NCI-H1930 (cell line): ENCODE measurements around the gene NMBR.
A peak's percentile ranks its signal among the peaks of the same experiment; 100 is the strongest.
"Not testable (repeated sequence)": the region's sequence is repeated elsewhere in the genome, so short reads cannot be mapped to it uniquely, and the experiment has no call there.

Experiments used
- DNase-seq, 2 experiments: peaks; one replicate each; lab custom pipeline; 2025; lab: John Stamatoyannopoulos, UW

Gene NMBR

DNA sequence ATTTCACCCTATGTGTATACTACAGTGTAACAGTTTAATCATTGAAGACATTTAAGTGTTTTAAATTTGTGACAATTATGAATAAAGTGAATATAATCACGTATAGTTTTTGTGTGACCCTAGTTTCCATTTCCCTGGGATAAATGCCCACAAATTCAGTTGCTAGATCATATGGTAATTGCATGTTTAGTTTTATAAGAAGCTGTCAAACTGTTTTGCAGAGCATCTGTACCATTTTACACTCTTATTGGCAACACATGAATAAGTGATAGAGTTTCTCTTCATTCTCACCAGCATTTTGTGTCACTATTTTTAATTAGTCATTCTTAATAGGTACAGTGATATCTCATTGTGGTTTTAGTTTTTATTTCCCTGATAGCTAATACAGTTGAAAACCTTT, 7.4 kb upstream of the NMBR start:
- DNase-seq, result no peak

DNA sequence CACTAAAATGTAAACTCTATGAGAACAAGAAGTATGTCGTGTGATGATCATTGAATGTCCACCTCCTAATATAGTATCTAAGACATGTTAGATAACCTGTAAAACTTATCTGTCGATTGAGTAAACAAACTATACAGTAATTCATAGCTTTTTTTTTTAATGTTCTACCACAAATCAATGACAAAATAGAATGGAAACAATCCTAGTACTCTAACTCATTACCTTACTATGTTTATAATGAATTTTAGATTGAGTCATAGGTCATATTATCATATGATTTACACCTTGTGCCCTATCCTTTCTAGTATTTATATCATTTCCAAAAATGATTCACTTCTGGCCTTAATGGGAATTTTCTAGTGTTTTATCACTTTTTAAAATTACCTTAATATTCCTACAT, 6.3 kb upstream of the NMBR start:
- DNase-seq, result no peak

DNA sequence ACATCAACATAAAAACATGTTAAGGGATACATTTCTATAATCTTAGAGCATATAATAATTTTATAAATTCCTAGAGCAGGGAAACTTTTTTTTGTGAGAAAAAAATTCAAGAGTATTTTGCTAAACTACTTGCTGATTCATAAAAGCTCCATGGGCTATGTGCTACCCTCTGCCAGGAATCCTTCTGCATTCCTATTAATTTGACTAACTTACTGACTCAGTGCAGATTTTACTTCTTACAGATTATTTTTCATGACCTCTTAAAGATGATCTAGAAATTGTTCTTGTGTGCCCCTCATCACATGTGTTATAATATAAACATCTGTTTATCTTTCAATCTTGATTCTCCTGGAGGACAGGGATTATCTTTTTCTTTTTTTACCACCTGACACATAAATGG, 5.8 kb upstream of the NMBR start:
- DNase-seq, result no peak

DNA sequence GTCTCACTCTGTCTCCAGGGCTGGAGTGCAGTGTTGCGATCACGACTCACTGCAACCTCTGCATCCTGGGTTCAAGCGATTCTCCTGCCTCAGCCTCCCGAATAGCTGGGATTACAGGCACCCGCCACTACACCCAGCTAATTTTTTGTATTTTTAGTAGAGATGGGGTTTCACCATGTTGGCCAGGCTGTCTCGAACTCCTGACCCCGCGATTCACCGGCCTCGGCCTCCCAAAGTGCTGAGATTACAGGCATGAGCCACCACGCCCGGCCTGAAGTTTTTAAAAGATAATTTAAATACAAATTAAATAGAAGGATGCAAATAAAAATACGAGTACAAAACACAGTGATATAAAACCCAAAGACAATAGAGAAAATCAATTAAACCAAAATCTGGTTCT, 5.4 kb downstream of the NMBR start:
- DNase-seq, result not testable (repeated sequence)

DNA sequence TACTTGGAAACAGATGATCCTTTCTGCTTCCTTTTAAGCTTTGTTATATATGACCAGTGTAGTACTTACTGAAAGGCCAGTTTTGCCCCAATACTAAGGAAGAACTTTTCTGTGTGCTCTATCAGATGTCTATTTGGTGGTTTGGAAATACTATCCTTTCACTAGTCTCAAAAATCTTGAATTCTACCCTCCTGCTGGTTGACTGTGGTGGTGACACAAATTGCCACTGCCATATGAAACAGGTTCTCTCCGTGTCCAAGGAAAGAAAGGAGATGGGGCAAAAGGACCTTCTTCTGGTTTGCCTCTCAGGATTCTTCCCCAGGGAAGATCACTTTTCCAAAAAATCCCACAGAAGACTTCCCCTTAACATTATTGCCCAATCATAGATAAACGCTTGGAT, 8.0 kb downstream of the NMBR start:
- DNase-seq, result no peak

DNA sequence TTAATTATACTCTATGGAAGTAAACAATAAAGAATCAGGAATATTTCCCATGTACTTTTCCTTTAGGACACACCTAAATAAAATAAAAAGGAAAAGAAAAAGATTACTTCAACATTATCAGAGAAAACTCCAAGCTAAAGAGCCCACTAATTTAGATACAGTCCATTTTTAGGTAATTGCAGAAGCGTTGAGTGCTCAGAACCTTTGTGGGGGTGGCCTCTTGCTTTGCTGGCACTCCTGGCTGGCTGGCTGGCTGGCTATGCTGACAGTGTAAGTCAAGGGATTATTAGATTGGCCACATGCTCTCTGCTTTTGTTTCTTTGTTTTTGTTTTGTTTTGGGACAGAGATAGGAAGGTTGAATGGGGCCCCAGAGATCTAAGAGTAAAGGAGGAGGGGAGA, 14.3 kb downstream of the NMBR start, which contains the start of gene GJE1:
TSS of gene GJE1 (plus strand) at position 301 of the 400 bp plus-strand sequence. CDS start 234 bp downstream, outside the sequence.
- DNase-seq, result no peak

DNA sequence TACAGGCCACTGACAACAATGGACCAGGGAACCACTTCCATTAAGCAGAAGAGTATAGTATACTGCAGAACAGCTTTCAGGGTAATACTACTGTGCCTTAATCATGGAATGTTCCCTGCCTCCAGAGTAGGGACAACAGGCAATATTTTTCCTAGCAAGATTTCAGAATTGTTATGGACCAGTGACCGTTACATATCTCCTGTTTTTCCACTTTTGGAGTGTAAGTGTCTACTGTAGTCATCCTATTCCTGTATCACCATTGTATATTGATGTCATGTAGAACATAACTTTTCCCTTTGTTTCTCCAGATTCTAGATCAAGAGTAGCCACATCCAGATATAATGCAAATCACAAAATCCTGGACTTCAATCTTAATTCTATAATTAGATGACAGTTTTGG, 16.1 kb downstream of the NMBR start:
- no peak for DNase-seq

DNA sequence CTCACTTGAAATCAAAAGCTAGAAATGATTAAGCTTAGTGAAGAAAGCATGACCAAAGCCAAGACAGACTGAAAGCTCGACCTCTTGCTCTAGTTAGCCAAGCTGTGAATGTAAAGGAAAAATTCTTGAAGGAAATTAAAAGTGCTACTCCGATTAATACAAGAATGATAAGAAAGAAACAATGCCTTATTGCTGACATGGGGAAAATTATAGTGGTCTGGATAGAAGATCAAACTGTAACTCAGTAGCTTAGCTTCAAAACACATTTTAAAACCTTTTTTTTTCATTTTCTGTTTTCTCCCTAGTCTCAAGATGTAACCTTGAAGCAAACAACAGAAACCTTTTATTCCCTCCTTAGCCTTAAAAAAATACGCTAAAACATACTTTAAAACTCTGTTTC, 25.6 kb downstream of the NMBR start:
- no peak for DNase-seq

DNA sequence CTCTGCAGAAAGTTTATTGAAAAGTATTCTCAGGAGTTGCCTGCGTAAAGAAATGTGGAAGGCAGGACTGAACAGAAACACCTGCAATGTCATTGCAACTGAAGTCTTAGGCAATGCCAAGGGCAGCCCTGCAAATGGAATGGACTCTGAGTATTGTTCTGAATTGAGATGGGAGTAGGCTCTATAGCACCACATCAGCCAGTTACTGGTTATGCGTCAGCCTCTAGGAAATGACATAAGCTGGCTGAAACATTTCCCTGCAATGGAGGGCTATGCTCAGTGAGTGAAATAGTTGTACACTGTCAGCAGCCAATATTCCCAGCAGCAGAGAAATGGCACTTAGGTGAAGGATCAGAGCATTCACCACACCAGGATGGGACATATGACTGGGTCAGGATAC, 28.0 kb downstream of the NMBR start:
- DNase-seq, result no peak

DNA sequence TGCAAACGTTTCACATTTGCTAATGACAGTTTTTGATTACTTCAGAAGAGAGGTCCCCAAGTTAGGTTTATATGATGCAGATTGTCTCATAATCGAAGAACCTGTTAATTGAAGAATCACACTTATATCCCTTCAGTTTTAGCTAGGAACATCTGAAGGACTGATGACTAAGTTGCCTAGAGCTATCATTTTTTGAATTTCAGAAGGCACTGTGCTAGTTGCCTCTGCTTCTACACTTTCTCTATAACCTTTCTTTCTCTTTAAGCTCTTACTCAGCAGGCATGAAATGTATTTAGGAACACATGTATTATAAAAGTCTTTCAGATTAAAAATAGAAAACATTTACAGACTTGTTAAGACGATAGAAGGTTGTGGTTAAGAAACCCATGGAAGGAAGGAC, 28.6 kb downstream of the NMBR start:
- DNase-seq, result no peak

DNA sequence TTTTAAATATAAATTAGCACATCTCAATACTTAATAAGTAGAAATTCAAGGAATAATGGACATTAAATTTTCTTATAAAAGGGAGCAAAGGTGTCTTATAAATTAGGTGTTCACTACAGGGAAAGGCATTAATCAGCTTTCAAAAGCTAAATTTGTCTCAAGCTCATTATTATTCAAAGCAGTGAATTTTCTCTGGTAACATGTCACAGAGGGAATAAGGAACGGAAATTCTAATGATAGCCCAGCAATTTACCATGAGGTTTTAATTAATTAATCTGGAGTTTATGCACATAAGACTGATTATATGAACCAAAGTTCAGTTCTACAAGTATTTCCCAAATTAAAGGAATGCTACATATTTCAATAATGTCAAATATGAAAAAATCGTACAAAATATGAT, 29.6 kb downstream of the NMBR start:
- DNase-seq, result no peak

DNA sequence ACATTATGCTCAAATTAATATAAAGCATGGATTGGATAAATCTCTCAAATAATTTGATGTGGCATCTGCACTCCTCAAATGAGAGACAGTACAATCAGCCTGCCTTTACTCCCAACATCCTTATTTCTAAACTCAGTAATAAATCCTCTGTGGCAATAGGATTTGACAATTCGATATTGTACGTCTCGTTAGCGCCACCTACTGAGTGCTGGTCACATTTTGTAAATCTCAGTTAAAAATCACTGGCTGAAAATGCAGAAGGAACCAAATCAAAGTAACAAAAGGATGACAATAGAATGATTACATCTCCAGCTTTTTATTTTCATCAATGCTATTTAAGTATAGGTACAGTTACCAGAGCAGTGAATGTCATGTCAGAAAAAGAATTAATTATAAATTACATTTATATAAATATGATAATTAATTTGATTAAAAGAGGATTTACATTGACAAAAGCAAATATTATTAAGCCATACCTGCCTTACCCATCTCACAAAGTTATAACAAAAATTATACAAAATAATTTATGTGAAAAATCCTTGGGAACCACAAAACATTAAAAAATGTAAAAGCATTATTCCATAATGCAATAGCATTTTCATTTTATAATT, 34.4 kb downstream of the NMBR start:
- DNase-seq, result peak; percentile 11 to 46

DNA sequence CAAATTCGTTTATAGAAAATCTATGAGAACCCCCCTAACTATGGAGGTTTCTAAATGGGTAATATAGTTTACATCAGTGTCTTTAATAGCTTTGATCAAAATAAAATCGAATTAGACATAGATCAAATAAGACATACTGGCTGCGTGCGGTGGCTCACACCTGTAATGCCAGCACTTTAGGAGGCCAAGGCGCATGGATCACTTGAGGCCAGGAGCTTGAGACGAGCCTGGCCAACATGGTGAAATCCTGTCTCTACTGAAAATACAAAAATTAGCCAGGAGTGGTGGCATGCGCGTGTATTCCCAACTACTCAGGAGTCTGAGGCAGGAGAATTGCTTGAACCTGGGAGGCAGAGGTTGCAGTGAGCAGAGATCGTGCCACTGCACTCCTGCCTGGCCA, 36.1 kb downstream of the NMBR start:
- DNase-seq, result not testable (repeated sequence)

DNA sequence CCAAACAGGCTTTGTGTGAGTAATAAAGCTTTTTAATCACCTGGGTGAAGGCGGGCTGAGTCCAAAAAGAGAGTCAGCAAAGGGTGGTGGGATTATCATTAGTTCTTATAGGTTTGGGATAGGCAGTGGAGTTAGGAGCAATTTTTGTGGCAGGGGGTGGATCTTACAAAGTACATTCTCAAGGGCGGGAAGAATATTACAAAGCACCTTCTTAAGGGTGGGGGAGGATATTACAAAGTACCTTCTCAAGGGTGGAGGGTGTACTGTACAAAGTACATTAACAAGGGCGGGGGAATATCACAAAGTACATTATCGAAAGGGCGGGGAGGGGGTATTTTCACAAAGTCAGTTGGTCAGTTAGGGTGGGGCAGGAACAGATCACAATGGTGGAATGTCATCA, 42.1 kb downstream of the NMBR start:
- DNase-seq, result not testable (repeated sequence)

DNA sequence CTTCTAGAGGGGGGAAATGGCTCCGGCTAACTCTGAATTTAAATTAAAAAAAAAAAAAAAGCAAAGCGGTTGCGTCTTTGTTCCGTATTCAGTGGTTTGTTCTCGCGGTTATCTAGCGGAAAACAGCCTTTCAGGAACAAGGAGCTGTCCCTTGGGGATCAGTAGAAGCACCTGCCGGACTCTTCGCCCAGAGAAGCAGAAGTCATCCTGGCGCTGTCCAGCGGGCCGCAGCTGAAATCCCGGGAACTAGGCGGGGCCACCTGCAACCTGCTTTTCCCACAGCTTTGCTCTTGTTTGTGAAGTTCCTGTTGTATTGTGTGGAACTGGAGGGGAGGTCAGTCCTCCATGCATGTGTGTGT, 58.1 kb downstream of the NMBR start:
- no peak for DNase-seq

DNA sequence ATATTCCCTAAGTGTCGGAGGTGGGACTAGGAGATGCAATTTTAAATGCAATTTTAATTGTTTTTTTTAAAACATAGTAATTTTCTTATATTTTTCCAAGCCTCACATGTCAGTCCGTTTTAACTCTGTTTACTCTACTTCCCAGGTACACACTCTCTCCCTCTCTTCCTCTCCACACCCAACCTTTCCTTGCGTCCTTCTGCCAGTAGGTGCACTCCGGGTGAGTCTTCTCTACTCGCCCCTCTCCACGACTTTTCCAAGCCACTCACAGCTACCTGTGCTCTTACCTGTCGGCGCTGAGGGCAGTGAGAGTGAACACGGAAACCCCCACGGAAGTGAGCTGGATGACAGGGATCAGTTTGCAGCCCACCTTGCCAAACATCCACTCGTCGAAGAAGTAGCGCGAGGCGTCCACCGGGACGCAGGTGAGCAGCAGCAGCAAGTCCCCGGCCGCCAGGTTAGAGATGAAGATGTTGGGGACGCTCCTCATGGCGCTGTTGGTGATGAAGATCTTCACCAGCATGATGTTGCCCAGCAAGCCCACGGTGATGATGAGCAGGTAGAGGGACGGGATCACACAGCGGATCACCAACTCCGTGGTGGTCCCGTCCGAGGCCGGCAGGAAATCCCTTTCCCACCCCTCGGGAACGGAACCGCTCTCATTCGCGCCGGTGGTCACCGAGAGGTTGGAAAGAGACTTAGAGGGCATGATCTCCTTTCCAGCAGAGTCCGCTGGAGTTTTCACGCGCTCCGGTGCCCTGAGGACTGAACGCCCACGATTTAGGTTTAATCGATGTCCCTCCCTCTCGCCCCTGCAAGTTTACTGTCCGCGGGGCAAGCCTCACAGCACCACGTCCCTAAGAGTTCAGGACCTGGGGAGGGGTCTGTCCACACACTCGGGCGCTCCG, 58.7 kb downstream of the NMBR start:
- no peak for DNase-seq

DNA sequence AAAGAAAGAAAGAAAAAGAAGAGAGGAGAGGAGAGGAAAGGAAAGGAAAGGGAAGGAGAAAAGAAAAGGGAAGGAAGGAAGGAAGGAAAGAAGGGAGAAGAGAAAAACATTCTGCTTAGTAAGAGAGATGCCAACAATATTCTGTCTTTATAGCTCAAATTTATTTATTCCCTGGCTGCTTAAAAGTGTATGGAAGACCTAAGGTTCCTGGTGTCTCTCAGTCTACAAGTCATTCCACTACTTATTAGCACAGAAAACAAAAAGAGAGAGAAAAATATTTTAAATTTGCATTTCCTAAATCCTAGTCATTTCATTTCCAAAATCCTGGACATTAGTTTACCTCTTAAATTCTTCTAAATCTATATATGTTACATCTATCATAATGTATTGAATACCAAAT, 67.8 kb downstream of the NMBR start:
- DNase-seq, result no peak

DNA sequence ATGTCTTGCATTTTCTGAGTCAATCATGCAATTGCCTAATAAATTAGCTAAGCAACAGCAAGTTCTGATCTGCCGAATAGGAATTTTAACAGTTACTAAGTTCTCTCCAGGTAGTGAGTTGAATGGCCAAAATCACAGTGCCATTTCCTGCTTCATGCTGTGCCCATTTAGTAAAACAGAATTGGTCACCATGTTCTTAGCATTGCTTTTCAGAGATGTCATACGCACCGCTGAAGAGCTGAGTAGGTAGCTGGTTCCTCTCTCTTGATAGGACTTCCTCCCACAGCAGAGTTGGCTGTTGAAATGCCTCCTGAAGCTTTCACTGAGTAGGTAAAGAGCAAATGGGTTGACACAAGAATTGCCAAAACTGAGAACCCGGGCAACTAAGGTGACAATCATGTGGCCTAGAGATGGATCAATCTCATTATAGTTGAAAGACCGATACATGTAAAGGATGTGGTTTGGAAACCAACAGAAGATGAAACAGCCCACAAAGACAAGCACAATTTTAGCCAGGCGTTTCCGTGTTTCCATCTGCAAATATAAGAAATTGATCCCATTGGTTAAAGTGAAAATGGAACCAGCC, 71.3 kb downstream of the NMBR start:
- DNase-seq, result no peak

DNA sequence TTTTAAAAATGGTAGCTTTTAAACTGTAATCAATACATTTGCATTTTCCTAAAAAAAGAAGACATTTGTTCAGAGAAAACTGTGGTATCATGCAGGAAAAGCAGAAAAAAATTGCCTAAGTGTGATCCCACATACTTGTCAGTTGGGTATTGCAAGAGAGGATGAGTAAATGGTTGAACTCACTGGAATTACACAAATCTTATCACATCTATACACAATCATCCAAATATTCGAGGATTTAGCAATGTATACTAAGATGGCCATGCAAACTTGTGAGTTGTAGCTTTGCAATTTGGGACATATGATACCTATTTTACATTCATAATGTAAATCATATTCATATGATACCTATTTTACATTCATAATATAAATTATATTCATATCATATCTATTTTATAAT, 72.4 kb downstream of the NMBR start:
- no peak for DNase-seq

DNA sequence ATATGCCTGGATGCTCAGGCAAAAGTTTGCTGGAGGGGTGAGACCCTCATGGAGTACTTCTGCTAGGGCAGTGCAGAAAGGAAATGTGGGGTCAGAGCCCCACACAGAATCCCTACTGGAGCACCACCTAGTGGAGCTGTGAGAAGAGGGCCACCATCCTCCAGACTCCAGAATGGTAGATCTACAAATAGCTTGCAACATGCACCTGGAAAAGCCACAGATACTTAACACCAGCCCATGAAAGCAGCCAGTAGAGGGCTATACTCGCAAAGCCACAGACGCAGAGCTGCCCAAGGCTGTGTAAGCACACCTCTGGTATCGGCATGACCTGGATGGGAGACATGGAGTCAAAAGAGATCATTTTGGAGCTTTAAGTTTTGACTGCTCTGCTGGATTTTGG, 74.9 kb downstream of the NMBR start:
- no peak for DNase-seq

DNA sequence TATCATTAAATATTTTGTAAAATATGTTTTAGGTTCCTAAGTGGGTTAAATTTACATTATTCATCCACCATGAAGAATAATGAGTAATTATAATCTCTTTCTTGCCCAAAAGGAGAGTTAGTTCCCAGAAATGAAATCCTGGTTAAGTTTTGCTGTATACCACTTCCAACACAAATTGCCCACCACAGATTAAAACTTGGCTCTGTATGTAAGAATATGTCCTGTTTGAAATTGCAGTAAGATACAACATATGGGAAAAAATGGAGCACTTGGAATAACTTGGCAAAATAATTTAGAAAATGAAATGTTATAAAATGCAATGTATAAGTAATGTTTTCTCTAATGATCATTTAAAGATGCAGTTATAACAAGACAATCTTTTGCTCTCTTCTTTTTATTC, 78.5 kb downstream of the NMBR start:
- DNase-seq, result no peak

DNA sequence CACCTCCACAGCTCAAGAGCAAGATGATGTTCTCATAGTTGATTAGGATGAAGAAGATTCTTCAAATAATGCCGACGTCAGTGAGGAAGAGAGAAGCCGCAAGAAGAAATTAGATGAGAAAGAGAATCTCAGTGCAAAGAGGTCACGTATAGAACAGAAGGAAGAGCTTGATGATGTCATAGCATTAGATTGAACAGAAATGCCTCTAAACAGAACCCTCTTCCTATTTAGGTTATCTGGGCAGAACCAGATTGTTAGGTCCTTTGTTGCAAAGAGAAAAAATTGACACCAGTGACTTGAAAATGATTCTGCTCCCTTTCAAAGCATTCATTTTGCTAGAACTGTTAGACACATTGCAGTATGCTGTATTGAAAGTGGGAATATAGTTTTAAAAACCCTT, 84.1 kb downstream of the NMBR start:
- DNase-seq, result not testable (repeated sequence)

DNA sequence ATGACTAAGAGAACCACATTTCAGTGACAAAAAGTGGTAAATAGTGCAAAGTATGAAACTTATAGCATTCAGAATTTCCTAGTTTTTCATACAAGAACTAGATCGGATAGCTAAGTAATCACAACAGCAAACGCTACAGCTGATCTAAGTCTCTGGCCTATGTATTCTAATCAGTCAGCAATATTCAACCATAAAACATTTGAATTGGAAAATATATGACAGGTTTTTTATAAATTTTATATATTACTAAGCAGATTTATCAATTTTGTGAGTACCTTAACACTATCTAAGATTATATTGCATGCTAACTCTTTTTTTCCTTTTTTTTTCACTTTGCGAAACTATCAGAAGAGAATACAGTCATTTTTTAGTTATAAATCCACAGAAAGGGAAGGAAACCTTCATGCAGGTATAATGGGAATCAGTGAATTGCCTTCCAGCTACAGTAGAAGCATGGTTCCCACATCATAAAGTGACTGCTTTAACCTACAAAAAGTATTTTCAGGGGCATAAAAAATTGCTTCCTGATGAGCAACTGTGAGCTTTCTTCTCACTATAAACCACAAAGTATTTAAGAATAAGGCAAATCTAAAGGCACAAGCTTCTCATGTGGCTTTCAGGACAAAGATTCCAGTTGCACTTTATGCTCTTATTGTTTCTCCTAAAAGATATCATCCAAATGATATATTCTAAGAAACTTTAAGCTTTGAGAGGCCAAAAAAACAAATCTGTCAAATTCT, 88.2 kb downstream of the NMBR start:
- no peak for DNase-seq
